ENCODE measurements around the gene TMEM135.

GRCh38 chr11:87255589-87255988 lies 217.9 kb downstream of the TMEM135 start:
- no peak for TF ChIP-seq TAF1 (IDR thresholded peaks at IDR 0.05; ENCODE audit: borderline replicate concordance, insufficient read depth, low read length)
- no peak for TF ChIP-seq POLR2AphosphoS5 (IDR thresholded peaks at IDR 0.05; ENCODE audit: low read depth, low read length)
- TF ChIP-seq, protein P1, sequence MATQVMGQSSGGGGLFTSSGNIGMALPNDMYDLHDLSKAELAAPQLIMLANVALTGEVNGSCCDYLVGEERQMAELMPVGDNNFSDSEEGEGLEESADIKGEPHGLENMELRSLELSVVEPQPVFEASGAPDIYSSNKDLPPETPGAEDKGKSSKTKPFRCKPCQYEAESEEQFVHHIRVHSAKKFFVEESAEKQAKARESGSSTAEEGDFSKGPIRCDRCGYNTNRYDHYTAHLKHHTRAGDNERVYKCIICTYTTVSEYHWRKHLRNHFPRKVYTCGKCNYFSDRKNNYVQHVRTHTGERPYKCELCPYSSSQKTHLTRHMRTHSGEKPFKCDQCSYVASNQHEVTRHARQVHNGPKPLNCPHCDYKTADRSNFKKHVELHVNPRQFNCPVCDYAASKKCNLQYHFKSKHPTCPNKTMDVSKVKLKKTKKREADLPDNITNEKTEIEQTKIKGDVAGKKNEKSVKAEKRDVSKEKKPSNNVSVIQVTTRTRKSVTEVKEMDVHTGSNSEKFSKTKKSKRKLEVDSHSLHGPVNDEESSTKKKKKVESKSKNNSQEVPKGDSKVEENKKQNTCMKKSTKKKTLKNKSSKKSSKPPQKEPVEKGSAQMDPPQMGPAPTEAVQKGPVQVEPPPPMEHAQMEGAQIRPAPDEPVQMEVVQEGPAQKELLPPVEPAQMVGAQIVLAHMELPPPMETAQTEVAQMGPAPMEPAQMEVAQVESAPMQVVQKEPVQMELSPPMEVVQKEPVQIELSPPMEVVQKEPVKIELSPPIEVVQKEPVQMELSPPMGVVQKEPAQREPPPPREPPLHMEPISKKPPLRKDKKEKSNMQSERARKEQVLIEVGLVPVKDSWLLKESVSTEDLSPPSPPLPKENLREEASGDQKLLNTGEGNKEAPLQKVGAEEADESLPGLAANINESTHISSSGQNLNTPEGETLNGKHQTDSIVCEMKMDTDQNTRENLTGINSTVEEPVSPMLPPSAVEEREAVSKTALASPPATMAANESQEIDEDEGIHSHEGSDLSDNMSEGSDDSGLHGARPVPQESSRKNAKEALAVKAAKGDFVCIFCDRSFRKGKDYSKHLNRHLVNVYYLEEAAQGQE (IDR thresholded peaks at IDR 0.05; ENCODE audit: insufficient read depth in 1 of 2, low read depth in 2 of 2, low read length in 2 of 2) = no peak

Measured in PFSK-1 (cell line).